GM19463 (cell line): ENCODE measurements around the gene XYLT1.

ENCODE experiments used
- ATAC-seq: cut with Tn5 transposase; IDR thresholded peaks from one replicate; pipeline ENCODE4 v1.9.1; 2021; ENCODE audit warnings: mild to moderate bottlenecking, moderate library complexity; ENCODE audit not compliant: unreplicated experiment

Gene XYLT1

DNA sequence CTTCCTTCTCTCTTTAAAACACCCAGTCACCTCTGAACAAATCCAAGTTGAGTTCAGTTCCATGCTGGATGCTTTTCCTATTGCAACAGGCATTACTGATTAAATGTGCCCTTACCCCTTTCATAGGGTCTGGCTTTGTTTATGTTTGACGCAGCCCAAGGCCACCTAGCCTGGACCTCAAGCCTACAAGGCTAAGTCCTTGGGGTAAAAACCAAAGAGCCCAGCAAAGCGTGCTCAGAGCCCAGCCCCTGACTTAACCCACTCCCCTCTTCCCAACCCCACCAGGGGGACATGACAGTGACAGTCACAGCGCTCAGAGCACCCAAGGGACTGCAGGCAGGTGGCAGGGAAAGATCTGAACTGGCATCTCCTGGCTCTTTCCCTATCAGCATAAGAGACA lies 200.6 kb downstream of the XYLT1 start:
- ATAC-seq = no peak

DNA sequence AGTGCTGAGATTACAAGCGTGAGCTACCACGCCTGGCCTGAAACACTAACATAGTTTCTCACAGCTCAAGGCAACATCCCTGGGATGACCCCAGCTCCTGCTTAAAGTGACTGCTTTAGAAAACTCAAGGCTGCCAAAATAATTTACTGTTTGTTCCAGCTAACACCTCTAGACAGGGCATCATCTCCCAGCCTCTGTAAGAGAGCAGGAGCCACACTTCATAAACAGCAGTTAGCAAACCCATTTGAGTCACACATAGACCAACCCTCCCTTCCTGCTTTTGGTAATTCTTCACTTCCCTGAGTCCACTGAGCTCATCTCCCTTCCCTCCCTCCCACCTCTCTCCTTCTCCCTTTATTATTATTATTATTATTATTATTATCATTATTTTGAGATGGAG lies 201.3 kb downstream of the XYLT1 start:
- ATAC-seq = no peak

DNA sequence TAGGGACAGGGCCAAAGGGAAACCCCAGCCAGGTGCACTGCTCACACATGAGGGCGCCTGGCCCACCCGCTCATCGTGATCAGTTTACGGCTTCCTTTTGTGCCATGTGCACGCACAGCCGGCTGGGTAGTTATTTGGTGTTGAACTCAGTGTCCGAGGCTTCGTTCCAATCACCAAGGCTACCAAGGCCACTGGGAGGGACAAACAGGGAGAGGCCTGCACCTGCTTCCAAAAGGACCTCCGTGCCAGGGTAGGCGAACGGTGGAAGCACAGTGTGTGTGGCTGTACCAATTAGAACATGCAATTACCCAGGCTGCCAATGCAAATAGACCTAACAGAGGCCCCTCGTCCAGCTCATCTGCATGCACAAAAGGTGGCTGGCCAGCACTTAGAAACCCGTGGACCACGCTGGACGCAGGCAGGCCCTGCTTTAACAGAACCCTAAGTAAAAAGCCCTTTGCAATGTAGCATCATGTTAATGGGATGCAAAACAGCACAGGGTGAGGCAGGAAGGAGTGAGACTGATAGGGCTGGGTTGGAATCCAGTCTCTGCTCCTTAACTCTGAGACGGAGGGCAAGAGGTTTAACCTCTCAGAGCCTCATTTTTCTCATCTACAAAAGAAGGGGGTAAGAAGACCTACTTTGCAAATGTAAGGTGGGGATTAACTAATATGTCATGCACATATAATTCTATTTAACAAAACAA lies 204.0 kb downstream of the XYLT1 start:
- no peak for ATAC-seq

DNA sequence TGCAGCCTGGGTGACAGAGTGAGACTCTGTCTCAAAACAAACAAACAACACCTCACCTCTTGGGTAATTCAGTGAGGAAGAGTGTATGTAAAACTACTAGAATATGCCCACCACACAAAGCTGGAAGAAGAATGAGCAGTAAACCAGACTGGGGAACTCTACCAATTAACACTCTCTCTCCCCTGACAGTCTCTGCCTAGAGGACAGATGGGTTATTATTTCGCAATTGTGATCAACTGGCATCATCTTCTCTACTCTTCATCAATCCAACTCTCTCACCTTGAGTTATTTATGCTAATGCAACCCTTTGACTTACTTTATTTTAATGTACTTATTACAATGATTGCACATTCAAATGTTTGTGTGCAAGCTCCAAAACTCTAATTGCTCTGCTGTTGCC lies 205.6 kb downstream of the XYLT1 start:
- ATAC-seq = no peak

DNA sequence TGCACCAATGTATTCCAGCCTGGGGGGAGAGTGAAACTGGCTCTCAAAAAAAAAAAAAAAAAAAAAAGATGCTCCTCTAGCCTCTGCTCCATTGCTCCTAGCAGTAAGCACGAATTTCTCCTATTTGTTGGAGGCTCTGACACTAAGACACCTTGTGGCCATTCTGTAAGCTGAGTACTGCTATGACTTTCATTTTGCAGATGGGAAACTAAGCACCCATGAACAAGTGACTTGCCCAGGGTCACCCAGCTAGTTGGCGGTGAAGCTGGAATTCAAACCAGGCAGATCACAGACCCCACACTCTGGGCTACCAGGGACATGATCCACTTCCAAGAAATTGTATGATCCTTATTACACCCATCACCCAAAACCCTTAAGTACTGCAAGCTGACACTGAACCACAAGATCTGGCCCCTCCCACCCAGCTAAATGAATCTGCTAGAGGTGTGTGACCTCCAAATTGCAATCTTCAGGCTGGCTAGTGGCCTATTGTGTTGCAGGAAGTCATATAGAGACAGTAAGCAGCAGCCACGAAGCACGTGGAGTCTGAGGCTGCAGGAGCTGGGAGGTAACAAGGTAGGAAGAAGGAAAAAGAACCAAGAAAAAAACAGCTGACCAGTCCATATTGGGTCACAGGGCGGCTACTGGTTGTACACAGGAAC lies 209.4 kb downstream of the XYLT1 start:
- ATAC-seq = no peak

DNA sequence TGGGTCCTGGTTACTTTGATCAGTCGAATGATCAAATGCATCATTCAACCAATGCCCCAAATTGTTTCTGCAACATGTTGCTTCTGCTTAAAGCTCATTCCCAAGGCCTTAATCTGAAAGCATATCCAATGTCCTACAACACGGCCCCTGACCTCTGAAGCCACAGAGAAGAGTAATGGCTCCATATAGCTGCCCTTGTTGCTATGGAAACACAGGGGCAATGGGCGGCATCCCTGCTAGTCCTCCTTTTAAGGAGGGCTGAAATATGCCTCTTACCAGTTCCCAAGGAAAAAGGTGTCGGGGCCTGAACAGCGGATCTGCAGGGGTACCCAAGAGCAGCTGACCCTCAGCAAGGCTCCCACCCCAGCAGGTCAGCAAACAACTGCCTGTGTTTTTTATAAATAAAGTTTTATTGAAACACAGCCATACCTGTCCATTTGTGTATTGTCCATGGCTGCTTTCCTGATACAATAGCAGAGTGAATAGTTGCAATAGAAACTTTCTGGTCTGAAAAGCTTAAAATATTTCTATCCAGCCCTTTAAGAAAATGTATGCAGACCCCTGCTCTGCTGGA lies 210.4 kb downstream of the XYLT1 start:
- ATAC-seq = no peak

DNA sequence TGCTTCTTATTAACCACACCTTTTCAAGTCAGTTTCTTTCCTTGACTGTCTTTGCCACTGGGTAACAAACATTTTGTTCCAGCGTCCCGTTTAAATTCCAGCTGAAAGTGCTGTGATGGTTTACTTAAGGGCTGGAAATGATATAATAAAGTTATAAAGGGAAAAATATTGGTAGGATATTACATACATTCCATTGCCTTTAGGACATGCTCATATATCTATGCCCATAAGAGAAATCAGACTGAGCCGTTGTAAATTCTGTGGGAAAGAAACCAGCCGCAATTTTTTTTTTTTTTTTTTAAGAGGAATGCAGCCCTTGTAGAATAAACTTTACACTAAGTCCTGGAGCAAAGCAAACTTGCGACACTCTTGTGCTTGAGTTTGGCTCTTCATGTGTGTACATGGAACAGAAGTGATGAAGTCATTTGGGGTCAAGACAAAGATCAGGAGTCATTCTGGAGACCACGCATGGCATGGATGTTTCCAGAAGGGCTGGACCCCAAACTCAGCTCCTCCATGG lies 210.9 kb downstream of the XYLT1 start:
- ATAC-seq = no peak

DNA sequence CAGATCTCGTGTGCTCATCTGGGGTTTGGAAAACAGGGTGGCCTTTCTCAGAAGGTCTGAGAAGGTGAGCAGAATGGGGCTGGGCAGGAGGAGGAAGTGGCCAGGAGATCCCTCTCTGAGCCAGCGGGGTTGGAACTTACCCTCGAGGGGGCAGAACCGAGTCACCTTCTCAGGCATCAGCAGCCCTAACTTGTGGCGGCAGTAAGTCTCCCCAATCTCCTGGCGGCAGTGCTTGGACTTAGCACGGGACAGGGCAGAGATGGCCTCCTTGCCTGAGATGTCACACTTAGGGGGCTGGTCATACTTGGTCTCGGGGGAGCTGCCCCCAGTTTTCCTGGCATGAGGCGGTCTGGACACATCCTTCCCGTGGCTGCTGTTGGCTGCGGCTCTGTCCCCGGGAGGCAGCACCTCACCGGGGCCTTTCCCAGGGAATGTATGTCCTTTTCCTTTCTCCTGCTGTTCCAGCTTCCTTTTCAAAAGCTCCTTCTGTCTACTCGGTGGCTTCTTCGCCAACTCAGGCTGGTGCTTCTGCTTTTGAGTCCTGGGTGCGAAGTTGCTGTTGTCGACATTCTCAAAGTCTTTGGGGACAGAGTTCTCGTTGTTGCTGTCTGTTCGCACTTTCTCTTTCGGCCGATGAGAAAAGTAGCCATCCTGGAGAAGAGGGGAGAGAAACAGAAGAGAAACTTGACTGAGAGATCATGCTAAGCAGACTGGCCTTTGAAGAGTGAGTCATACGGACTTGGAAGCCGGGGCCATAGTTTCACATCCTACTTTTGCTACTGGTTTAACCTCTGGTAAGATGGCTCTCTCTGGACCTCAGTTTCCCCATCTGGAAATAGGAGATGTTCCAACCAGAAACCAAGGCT lies 211.7 kb downstream of the XYLT1 start:
- ATAC-seq = peak; percentile 44

DNA sequence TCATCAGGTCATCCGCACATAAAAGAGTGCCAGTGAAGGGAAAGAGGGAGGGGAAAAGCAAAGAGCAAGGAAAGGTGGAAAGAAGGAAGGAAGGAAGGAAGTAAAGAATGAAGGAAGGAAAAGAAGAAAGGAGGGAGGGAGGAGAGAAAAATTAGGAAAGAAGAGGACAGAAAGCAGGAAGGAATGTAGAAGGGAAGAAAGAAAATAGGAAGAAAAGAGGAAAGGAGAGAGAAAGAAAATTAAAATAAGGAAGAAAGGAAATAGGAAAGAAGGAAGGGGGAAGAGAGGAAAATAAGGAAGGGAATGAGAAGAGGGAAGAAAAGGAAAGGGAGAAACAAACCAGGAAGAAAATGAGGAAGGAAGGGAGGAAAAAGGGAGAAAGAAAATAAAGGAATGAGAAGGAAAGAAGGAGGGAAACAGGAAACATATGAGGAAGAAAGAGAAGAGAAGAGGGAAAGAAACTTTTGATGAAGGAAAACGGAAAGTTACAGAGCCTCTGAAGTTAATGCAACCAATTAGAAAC lies 212.6 kb downstream of the XYLT1 start:
- ATAC-seq = no peak

DNA sequence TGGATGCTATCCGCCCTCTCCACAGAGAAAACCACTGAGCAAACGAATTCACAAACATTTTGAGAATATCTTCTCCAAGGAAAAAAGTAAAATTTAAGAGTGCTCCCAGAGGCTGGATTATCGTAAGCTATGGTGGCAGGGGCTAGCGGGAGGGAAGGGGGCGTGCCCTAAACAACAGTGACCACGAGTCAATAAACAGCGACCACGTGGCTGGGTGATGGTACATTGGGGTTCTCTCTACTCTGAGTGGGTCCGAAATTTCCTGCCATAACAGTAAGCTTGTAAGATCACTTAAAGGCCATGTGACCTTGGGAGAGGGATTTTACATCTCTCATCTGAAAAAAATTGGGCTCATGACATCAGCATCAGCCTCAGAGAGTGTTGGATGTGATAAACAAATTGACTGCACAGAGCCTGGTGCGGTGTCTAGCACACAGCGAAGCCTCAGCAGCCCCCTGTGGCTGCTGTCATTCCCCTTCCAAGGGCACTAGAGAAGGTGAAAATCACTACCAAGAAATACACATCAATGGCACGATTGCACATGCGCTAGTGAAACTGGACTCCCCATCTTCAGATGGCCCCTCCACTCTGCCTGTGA lies 213.2 kb downstream of the XYLT1 start:
- no peak for ATAC-seq

DNA sequence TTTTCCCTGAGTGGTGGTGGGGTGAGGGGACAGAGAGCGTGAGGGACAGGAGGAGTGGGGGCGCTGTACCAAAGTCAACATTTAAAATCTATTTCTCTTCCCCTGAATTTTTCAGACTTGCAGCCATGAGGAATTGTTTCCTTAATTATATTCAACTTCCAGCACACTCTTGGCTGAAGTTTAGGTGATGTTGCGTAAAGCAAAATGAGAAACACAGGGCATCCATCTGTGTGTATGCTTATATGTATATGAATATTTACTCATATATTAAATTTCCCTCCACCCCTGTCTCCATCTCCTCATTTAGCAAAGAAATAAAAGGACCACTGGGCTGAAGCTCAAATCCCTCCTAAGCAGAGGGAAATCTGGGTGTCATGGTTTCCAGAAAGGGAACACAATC lies 218.1 kb downstream of the XYLT1 start:
- no peak for ATAC-seq

DNA sequence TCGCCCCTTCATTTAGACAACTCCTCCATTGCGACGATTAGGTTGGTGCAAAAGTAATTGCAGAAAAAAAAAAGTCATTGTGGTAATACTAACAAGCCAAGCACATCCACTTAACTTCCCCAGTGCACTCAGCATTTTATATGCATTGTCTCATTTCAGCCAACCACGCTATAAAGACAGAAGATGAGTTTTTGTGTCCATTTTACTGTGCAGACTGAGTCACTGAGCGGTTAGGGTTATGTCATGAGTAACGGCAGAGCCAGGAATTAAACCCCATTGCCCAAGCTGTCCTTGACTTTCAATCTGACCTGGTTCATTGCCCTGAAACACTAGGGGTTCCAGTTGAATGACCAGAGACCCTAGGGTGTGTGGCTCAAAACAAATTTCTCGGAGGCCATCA lies 218.7 kb downstream of the XYLT1 start:
- ATAC-seq = no peak

DNA sequence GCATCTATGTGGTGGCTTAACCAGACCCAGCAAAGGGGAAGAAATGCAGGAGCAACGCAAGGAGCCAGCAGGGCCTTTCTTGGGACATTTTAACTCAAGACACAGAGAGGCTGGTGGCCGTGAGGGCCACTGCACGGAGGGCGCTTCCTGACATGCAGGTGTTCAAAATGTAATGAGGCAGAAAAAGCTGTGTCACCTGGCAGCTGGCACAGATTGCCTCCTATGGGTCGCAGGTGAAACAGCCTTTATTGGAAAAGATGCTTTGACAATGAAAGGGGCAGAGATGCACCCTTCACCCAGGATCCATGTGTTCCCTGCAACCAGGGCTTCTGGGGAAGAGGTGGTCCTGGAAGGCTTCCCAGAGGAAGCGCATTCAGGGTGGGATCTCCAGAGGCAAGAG lies 219.3 kb downstream of the XYLT1 start:
- ATAC-seq = no peak

DNA sequence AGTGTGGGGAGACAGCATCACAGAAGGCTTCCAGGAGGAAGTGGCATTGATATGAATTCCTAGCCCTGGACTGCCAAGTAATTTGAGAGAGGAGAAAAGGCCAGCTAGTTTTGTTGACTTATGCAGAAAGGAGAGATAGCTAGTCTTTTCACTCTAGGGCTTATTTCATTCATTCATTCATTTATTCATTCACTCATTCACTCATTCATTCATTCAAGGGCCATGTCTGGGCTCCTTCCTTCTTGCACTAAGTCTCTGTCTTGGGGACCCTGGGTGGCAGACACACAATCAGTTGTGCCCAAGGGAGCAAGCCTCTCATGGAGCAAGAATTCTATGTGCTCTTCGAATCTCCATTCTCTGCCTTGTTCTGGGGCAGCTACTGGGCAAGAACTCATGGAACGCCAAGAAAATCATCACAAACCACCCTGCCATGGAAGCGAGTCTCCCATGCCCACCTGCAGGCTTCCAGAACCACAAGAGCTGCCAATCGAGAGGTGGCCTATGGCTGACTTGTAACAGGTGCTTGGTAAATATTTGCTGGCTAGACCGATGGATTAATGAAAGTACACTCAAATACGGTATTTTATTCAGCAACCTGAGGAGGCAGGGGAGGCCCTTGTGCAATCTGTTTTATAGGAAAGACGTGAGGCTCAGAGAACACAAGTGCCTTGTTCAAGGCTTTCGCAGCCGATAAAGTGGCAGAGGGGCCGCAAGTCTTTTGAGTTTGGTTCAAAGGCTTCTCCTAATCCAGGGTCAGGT lies 223.6 kb downstream of the XYLT1 start:
- ATAC-seq = no peak

DNA sequence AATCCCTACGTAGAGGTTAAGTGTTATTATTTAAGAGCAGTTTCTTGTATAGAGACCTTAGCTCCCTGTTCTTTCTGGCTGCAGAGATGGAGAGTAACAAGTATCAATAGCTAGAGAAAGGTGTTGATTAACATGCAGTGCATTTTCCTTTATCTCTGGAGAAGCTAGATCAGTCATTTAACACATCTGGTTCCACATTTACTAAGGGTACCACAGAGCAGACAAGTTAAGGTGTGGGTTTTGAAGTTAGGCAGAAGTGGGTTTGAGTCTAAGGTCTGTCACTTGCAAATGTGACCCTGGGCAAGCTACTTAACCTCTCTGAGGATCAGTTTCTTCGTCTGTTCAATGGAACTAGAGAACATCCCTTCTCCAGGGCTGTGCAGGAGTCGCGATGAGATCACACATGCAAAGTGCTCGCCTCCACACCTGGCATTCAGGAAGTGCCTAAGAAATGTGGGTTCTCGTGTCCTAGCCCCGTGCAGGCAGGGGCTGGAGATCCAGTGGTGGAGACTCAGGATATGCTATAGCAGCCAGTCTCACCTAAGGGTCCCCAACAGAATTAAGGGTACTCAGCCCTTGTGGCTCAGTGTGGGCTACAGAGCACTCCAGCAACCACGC lies 224.4 kb downstream of the XYLT1 start:
- no peak for ATAC-seq

DNA sequence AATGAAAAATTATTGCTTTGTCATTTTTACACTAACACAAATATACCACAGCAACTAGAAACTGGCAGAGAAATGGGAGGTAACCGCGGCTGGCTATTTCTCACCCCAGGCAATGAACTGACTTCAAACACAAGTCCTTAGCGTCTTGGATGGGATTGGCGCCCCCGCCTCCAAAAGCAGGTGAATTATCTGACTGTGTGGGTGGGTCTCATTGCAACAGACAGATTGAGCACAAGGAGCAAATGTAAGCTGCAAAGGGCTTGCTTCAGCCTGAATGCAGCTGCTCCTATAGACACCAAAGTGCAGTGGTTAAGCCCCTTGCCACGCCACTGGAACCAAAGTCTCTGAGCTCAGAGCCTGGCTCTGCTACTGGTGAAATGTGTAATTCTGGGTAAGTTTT lies 225.0 kb downstream of the XYLT1 start:
- ATAC-seq = no peak

DNA sequence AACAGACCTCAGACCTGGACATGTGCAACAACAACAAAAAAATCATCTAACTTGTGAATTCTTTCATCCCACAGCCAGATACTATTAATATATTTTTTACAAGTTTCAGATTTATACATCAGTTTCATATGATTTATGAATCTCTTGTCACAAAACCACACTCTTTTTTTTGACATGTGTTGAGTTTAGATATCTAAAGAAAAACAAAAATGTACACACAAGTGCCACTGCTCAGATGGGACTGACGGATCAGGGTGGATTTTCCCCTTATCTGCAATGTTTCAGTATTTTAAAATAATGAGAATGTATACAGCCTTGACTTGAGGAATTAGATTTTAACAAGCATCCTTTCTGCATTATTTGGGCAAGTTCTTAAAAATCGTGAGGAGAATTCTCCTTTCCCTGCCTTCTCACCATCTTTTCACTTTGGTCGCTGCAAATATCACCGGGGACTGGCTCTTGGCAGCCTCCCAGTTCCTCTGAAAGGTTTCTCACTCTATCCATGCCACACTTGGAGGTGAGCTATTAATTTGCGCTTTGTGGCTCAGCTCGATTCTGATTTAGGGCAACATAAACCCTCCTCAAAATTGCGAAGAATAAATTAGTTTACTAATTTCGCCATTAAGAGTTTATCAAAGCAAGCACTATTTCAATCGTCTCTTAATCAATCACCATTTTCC lies 225.7 kb downstream of the XYLT1 start:
- ATAC-seq = no peak

DNA sequence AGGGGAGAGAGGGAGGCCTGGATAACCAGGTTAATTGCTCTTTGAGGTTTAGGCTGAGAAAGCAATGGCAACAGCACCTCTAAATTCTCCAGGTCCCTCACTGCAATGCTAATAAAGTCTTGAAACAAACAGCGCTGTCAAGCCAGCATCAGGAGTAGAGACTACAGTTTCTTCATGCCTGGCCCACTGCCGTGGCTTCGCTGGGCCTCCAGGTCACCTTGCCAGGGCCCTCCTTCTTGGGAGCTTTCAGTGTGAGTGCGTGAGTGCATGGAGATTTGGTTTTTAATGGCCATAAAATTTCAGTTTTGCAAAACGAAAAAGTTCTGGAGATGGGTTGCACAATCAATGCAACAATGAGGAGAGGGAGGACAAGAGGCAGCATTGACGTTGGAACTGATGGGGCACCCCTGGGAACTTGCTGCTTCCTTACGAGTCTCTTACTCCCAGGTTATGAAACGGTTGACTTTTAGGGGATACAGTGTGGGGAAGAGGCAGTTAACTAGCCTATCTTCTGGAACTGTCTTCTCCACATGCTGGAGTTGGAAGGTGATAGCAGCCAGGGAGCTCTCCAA lies 229.4 kb downstream of the XYLT1 start:
- ATAC-seq = no peak
